Naive B cell (primary cell): ENCODE measurements around the gene EARS2. TPM values are rescaled to one million over a fixed set of nuclear protein-coding genes. Genes with fewer than 3 reads are reported as not detected.
"Not testable (repeated sequence)": the region's sequence is repeated elsewhere in the genome, so short reads cannot be mapped to it uniquely, and the experiment has no call there.

Source experiments
- ATAC-seq, 2 donors: fragments of 150-1000 bp; cut with Tn5 transposase; 2 replicates each; pipeline ENCODE4 v1.10.0; 2021; ENCODE audit warnings: low read depth in 2 of 2, mild to moderate bottlenecking in 2 of 2, moderate library complexity in 2 of 2
- DNase-seq: peaks from one replicate; pipeline ENCODE4 v3.0.0; 2022
- H3K27ac Mint-ChIP-seq, 6 donors: one replicate each; pipeline ENCODE4 v1.8.0; 2020 to 2022; ENCODE audit warnings: mild to moderate bottlenecking in 6 of 6, mixed read lengths in 6 of 6, moderate library complexity in 5 of 6, inconsistent platforms in 2 of 6
- H3K27me3 Mint-ChIP-seq, 3 donors: one replicate each; pipeline ENCODE4 v1.8.0; 2021 to 2022; ENCODE audit warnings: mixed read lengths in 3 of 3, mild to moderate bottlenecking in 1 of 3
- H3K36me3 Mint-ChIP-seq, 2 donors: one replicate each; pipeline ENCODE4 v1.8.0; 2020 to 2022; ENCODE audit warnings: mixed read lengths in 2 of 2, inconsistent platforms in 1 of 2, mild to moderate bottlenecking in 1 of 2
- H3K4me1 Mint-ChIP-seq, 3 donors: one replicate each; pipeline ENCODE4 v1.8.0; 2020 to 2022; ENCODE audit warnings: mixed read lengths in 3 of 3, inconsistent platforms in 1 of 3, mild to moderate bottlenecking in 1 of 3, moderate library complexity in 1 of 3
- H3K4me3 Mint-ChIP-seq, 8 donors: one replicate each; pipeline ENCODE4 v1.8.0; 2020 to 2022; ENCODE audit warnings: mild to moderate bottlenecking in 8 of 8, mixed read lengths in 8 of 8, moderate library complexity in 8 of 8, inconsistent platforms in 2 of 8
- H3K9me3 Mint-ChIP-seq, 7 donors: one replicate each; pipeline ENCODE4 v1.8.0; 2020 to 2022; ENCODE audit warnings: mixed read lengths in 7 of 7, mild to moderate bottlenecking in 5 of 7, inconsistent platforms in 2 of 7, moderate library complexity in 1 of 7
- polyA plus RNA-seq, 6 donors: library from polyadenylated mRNA; unstranded; fragments of 300-500 nt; fragmentation: Illumina TruSeq; gene quantifications; one replicate each; pipeline ENCODE4 v1.2.3, GENCODE V29; 2021; ENCODE audit warnings: low read depth in 6 of 6

Gene EARS2
- polyA plus RNA-seq, 6 donors from 2014 or later, result 3.8 to 15.0 (median 8.2) TPM

DNA sequence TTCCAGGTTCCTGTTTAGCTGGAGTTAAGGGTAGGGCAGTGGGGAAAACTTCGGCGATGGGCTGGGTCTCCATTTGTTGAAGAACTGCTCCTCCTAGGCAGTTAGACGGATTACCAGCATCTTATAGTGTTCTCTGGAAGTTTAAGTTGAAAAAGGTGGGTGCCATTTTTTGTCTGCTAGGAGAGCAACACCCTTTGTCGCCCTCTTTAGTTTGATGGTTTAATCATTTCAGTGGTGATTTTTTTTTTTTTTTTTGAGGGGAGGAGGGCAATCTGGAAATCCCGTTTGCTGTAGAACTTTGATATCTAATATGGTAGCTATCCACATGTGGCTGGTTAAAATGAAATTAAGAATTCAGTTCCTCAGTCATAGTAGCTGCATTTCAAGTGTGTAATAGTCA is 4.4 kb upstream of the EARS2 start:
- no peak for ATAC-seq
- no peak overlapping the region for H3K27ac Mint-ChIP-seq
- no peak for DNase-seq
- H3K36me3 Mint-ChIP-seq, result peaks cover 4 to 19% of the 10 kb centered on the region in 2 donors
- no peaks in the 10 kb centered on the region for H3K9me3 Mint-ChIP-seq
- peaks cover 7 to 35% (median 23%) of the 10 kb centered on the region in 3 donors for H3K4me1 Mint-ChIP-seq
- peak overlapping the region in 3 of 8 donors; percentile 6 to 36 (median 13) for H3K4me3 Mint-ChIP-seq
- H3K27me3 Mint-ChIP-seq, result no peaks in the 10 kb centered on the region

DNA sequence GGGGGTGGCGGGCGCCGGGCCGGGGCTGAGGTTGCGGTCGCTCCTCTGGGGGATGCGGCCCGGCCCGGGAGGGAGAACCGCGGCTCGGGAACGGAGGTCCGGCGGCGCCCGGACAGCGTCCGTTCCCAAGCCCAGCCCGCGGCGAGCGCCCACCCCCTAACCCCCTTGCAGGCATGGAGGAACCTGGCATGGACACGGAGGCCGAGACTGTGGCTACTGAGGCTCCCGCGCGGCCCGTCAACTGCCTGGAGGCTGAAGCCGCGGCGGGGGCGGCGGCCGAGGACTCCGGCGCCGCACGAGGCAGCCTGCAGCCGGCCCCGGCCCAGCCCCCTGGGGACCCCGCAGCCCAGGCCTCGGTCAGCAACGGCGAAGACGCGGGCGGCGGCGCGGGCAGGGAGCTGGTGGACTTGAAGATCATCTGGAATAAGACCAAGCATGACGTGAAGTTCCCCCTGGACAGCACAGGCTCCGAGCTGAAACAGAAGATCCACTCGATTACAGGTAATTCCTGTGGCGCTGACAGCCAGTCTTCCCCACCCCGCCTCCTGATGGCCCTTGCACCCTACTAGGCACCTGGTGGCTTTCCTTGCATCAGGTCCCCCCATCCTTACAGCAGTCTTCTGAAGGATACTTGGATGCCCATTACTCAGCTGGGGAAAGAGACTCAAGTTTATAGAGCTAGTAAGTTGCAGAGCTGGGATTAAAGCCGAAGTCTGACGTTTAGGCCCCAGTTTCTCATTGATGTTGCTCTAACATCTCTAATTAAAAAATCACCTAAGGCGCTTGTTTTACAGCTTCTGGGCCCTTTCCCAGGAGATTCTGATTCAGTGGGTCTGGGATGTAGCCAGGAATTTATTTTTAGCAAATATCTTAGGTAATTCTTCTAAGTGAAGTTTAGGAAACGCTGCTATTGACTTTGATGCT is 891 bp upstream of the EARS2 start:
- peaks cover 4 to 8% of the 10 kb centered on the region in 2 donors for H3K36me3 Mint-ChIP-seq
- H3K9me3 Mint-ChIP-seq, result no peaks in the 10 kb centered on the region
- DNase-seq, result no peak
- peaks cover 3 to 47% (median 23%) of the 10 kb centered on the region in 3 donors for H3K4me1 Mint-ChIP-seq
- H3K27me3 Mint-ChIP-seq, result no peaks in the 10 kb centered on the region
- peak overlapping the region; percentile 90 to 97 (median 96) for H3K4me3 Mint-ChIP-seq
- H3K27ac Mint-ChIP-seq, result peak overlapping the region; percentile 93 to 99 (median 95)
- ATAC-seq, result peak; percentile 1 to 2

DNA sequence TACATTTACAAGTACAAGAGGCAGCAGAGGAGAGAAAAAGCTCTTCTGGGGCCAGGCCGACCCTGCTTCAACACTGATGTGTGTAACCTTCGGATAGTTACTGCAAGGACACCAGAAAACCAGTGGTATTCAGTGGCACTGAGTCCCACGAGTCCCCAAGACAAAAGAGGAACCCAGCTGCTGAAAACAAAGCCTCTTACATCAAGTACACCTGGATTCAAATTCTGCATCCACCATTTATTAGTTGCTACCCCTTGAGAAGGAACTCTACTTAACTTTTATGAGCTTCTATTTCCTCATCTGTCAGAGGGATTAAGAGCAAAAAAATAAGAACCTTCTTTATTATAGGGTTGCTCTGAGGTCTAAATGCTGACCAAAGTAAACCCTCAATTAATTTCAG is 2.6 kb downstream of the EARS2 start:
- ATAC-seq (no peak), DNase-seq (no peak)
- Mint-ChIP-seq H3K9me3 (no peaks in the 10 kb centered on the region), H3K36me3 (peaks cover 0 to 5% of the 10 kb centered on the region in 2 donors), H3K4me1 (peaks cover 2 to 33% (median 22%) of the 10 kb centered on the region in 3 donors), H3K4me3 (peak overlapping the region in 2 of 8 donors; percentile 30 to 37), H3K27ac (peak overlapping the region in 3 of 6 donors; percentile 19 to 52 (median 41)), H3K27me3 (no peaks in the 10 kb centered on the region)

DNA sequence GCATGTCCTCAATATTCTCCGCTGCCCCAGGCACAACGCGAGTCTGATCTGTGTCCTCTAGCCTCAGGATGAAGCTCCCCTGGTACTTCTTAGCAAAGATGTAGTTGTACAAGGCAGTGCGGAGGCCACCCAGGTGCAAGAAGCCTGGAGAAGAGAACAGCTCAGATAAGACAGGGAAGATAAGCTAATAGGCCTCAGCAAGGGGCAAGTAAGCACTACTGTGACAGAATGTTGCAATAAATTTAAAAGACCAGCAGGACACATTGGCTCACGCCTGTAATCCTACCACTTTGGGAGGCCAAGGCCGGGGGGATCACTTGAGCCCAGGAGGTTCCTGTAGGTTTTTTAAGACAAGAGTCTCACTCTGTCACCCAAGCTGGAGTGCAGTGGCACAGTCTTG is 5.0 kb downstream of the EARS2 start:
- no peak for DNase-seq
- Mint-ChIP-seq H3K4me3 (no peak overlapping the region), H3K4me1 (peaks cover 2 to 20% (median 12%) of the 10 kb centered on the region in 3 donors), H3K36me3 (peaks cover 0 to 5% of the 10 kb centered on the region in 2 donors), H3K9me3 (no peaks in the 10 kb centered on the region), H3K27me3 (no peaks in the 10 kb centered on the region), H3K27ac (peak overlapping the region in 1 of 6 donors; percentile 62)
- ATAC-seq, result no peak

DNA sequence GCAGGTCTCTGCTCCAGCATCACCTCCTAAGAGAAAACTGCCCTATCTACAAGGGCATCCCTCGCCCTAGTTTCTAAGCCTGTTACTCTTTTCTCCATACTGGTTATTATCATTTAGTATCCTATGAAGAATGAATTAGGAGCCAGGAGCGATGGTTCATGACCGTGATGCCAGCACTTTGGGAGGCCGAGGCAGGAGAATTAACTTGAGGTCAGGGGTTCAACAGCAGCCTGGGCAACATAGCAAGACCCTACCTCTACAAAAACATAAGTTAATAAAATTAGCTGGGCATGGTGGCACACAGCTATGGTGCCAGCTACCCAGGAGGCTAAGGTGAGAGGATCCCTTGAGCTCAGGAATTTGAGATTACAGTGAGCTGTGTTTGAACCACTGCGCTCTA is 7.2 kb downstream of the EARS2 start:
- Mint-ChIP-seq H3K27ac (peak overlapping the region in 1 of 6 donors; percentile 62), H3K4me1 (peaks cover 0 to 2% (median 2%) of the 10 kb centered on the region in 3 donors)

DNA sequence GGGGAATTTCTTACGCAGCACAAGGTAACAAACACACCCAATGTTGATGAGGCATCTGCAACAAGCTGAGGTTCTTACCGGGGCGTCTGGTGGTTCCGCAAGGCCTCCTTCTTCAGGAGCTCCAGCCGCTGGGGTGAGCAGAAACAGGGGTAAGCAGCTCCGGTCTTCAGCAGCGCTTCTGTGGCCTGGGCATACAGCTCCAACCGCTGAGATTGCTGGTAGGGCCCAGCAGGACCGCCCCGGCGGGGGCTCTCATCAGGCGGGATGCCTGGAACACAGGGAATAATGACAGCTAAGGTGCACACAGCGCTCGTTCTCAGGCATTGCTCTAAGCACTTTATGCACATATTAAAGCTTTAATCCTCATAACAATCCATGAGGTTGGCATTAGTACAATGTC is 12.7 kb downstream of the EARS2 start:
- Mint-ChIP-seq H3K4me3 (no peak overlapping the region), H3K4me1 (no peaks in the 10 kb centered on the region), H3K36me3 (peaks cover 0 to 4% of the 10 kb centered on the region in 2 donors), H3K27me3 (no peaks in the 10 kb centered on the region), H3K27ac (no peak overlapping the region), H3K9me3 (no peaks in the 10 kb centered on the region)
- ATAC-seq, result no peak
- no peak for DNase-seq

More for the DNA sequence above, 7.2 kb downstream of the EARS2 start:
- no peak for DNase-seq
- Mint-ChIP-seq H3K36me3 (peaks cover 0 to 5% of the 10 kb centered on the region in 2 donors), H3K9me3 (no peaks in the 10 kb centered on the region), H3K4me3 (no peak overlapping the region), H3K27me3 (no peaks in the 10 kb centered on the region)
- no peak for ATAC-seq

DNA sequence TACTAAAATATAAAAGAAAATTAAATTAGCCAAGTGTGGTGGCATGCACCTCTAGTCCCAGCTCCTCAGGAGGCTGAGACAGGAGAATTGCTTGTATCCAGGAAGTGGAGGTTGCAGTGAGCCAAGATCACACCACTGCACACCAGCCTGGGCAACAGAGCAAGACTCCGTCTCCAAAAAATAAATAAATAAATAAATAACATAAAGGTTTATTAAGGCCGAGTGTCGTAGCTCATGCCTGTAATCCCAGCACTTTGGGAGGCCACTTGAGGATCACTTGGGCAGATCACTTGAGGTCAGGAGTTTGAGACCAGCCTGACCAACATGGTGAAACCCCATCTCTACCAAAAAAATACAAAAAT is 16.4 kb downstream of the EARS2 start:
- not testable (repeated sequence) for H3K27me3 Mint-ChIP-seq, H3K36me3 Mint-ChIP-seq, DNase-seq, H3K4me3 Mint-ChIP-seq, ATAC-seq, H3K9me3 Mint-ChIP-seq, H3K4me1 Mint-ChIP-seq
- peak overlapping the region in 1 of 6 donors; percentile 33 for H3K27ac Mint-ChIP-seq

DNA sequence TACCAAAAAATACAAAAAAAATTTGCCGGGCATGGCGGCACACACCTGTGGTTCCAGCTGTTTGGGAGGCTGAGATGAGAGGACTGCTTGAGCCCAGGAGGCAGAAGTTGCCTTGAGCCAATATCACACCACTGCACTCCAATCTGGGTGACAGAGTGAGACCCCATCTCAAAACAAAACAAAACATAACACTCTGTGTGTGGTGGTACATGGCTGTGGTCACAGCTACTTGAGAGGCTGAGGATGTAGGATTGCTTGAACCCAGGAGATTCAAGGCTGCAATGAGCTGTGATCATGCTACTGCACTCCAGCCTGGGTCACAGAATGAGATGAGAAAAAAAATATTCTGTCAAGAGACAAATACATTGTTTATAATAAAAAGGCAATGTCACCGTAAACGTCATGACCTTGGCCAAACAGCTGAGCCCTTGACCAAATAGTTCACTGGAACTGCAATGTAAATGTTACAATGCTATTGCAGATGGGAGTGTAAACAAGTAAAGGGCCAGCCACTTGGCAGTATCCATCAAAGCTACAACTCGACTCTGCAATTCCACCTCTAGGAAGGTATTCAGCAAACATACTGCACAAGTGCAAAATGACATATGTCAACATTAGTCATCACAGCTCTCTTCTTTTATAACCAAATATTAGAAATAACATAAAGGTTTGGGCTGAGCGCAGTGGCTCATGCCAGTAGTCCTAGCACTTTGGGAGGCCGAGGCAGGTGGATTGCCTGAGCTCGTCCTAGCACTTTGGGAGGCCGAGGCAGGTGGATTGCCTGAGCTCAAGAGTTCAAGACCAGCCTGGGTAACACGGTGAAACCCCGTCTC is 16.9 kb downstream of the EARS2 start:
- peaks cover 0 to 3% (median 0%) of the 10 kb centered on the region in 3 donors for H3K4me1 Mint-ChIP-seq
- no peak overlapping the region for H3K27ac Mint-ChIP-seq
- DNase-seq (no peak), ATAC-seq (no peak)
- H3K9me3 Mint-ChIP-seq, result no peaks in the 10 kb centered on the region
- no peak overlapping the region for H3K4me3 Mint-ChIP-seq
- H3K27me3 Mint-ChIP-seq, result no peaks in the 10 kb centered on the region
- peaks cover 0 to 4% of the 10 kb centered on the region in 2 donors for H3K36me3 Mint-ChIP-seq

DNA sequence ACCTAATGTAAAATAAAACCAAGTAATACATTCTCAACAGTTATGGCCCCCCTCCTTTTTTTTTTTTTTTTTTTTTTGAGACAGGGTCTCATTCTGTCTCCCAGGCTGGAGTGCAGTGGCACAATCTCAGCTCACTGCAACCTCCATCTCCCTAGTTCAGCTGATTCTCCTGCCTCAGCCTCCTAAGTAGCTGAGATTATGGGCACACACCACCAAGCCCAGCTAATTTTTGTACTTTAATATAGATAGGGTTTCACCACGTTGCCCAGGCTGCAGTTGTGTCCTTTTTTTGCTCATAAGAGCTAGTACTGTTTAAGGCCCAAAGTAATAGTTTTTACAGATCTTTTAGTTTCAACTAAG is 18.3 kb downstream of the EARS2 start:
- Mint-ChIP-seq H3K27ac (no peak overlapping the region), H3K36me3 (peaks cover 0 to 5% of the 10 kb centered on the region in 2 donors), H3K9me3 (no peaks in the 10 kb centered on the region), H3K27me3 (no peaks in the 10 kb centered on the region), H3K4me1 (peaks cover 0 to 3% (median 0%) of the 10 kb centered on the region in 3 donors), H3K4me3 (no peak overlapping the region)
- no peak for ATAC-seq
- no peak for DNase-seq

DNA sequence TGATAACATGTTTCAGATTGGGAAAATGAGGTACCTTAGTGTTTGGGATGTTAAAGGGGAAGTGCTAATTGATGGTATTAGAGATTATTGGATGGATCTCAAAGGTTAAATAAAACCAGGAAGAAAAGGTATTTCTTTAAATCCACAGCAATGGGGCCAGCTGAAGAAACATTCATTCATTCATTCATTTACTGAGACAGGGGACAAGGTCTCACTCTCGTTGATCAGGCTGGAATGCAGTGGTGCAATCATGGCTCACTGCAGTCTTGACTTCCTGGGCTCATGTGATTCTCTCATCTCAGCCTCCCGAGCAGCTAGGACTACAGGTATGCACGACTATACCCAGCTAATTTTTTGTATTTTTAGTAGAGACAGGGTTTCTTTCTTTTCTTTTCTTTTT is 19.8 kb downstream of the EARS2 start:
- Mint-ChIP-seq H3K4me3 (peak overlapping the region in 1 of 8 donors; percentile 42), H3K36me3 (peaks cover 0 to 3% of the 10 kb centered on the region in 2 donors), H3K27me3 (no peaks in the 10 kb centered on the region), H3K4me1 (peaks cover 0 to 3% (median 0%) of the 10 kb centered on the region in 3 donors), H3K9me3 (no peaks in the 10 kb centered on the region), H3K27ac (no peak overlapping the region)
- no peak for ATAC-seq
- DNase-seq, result no peak

DNA sequence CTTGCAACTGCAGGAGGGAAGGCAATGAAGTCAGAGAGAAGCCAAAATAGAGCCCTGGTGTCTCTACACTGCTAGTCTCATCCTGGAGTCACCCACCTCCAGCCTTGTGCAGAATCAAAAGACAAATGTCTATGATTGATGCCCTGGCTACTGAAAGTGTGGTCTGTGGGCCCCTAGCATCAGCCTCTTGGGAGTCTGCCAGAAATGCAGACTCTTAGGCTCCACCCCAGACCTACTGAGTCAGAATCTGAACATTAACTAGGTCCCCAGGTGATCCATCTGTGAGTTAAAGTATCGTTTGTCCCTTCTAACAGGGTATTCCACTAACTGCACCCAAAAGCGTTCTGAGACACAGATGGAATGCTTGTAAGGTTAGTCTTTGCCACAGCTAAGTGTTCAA is 21.2 kb downstream of the EARS2 start:
- Mint-ChIP-seq H3K27me3 (no peaks in the 10 kb centered on the region), H3K27ac (no peak overlapping the region), H3K4me1 (peaks cover 0 to 3% (median 0%) of the 10 kb centered on the region in 3 donors), H3K9me3 (no peaks in the 10 kb centered on the region), H3K36me3 (peaks cover 0 to 3% of the 10 kb centered on the region in 2 donors), H3K4me3 (no peak overlapping the region)
- DNase-seq (no peak), ATAC-seq (no peak)

DNA sequence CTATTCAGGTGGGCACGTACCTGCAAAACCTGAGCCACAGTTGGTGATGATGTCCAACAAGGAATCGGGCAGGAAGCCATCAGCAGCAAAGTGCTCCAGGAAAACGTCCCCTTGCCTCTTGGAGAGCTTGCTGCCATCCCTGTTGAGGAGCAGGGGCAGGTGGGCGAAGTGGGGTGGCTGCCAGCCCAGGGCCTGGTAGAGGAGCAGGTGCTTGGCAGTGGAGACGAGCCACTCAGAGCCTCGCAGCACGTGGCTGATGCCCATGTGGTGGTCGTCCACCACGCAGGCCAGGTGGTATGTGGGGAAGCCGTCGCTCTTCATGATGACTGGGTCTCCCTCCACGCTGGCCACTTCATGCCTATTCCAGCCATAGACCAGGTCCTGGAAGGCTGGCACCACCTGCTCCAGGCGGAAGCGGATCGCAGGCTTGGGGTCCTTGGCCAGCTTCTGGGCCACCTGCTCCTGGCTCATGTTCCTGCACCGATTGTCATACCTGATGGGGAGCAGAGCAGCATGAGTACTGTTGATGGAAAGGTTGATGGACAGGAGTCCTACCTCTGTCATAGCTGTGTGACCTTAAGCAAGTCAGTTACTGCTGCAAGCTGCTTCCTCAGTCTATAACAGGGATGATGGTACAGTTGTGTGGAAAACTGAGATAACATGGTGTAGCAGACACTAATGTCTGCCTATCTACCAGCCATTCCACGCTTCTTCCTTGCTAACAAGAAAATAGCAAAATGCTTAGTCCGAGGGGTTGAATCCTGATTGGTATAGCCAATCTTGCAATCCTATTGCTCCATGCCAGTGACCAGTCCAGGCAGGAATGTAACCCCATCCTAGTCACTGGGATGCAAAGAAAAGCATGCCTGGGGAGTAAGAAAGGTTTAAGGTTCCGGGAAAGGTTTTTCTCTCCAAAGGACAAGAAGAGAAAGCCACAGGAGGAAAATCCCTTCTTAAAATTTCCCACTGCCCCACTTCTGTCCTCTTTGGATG is 22.0 kb downstream of the EARS2 start:
- H3K27ac Mint-ChIP-seq, result no peak overlapping the region
- no peak for DNase-seq
- no peaks in the 10 kb centered on the region for H3K27me3 Mint-ChIP-seq
- no peak overlapping the region for H3K4me3 Mint-ChIP-seq
- no peaks in the 10 kb centered on the region for H3K9me3 Mint-ChIP-seq
- H3K36me3 Mint-ChIP-seq, result peaks cover 0 to 3% of the 10 kb centered on the region in 2 donors
- peaks cover 0 to 3% (median 0%) of the 10 kb centered on the region in 3 donors for H3K4me1 Mint-ChIP-seq
- no peak for ATAC-seq

DNA sequence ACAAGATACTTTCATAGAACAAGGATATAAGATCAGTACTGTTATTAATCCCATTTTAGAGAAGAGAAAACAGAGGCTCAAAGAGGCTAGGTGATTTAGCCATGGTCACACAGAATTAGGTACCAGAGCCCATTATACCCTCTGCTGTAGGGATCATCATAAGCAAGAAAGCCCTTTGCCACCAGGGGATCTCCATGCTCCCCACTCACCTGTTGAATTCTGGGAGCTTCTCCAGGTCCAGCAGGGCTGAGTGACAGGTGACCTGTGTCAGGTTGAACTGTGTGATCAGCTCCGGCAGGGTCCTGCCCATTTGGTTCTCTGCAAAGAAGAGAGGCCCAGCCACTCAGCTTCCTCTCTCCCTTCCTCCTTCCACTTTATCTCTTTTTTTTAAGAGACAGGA is 24.7 kb downstream of the EARS2 start:
- H3K4me3 Mint-ChIP-seq, result no peak overlapping the region
- H3K36me3 Mint-ChIP-seq, result peaks cover 0 to 3% of the 10 kb centered on the region in 2 donors
- no peaks in the 10 kb centered on the region for H3K27me3 Mint-ChIP-seq
- H3K4me1 Mint-ChIP-seq, result peaks cover 0 to 3% (median 0%) of the 10 kb centered on the region in 3 donors
- DNase-seq (no peak), ATAC-seq (no peak)
- H3K9me3 Mint-ChIP-seq, result no peaks in the 10 kb centered on the region
- no peak overlapping the region for H3K27ac Mint-ChIP-seq
